DMS 273 (cell line): ENCODE results near the gene SH3BP4.
A peak's percentile ranks its signal among the peaks of the same experiment; 100 is the strongest.

Source experiments
- DNase-seq: peaks from one replicate; lab custom pipeline; 2025; ENCODE audit not compliant: unreplicated experiment; lab: John Stamatoyannopoulos, UW

SH3BP4 gene

DNA sequence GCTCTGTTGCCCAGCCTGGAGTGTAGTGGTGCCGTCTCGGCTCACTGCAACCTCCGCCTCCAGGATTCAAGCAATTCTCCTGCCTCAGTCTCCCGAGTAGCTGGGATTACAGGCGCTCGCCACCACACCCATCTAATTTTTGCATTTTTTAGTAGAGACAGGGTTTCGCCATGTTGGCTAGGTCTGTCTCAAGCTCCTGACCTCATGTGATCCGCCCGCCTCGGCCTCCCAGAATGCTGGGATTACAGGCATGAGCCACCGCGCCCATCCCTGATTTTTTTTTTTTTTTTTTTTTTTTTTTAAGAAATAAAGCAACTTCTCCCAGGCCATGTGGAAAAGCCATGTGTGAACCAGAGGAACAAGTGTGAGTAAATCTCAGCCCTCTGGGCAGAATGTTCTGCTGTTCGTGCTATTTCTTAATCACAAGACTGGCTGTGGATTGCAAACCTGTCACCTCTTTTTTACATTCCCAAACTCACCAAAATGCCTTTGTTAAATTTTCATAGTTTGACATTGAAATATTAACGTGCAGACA is 6.4 kb upstream of the SH3BP4 start:
- DNase-seq: no peak

DNA sequence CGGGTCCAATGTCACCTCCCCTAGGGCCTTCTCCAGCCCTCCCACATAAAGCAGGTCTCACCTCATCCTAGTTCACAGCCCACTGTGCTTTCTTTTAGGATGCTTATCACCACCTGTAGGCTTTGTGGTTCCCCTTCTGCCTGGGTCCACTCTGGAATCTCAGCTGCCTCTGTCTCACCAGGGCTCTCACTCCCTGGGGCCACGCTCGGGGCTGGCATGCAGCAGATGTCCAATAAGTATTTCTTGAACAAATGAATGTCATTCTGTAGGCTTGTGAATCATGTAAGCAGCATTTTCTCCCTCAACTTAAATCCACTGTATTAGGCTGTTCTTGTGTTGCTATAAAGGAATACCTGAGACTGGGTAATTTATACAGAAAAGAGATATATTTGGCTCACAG is 4.3 kb upstream of the SH3BP4 start:
- DNase-seq: no peak

DNA sequence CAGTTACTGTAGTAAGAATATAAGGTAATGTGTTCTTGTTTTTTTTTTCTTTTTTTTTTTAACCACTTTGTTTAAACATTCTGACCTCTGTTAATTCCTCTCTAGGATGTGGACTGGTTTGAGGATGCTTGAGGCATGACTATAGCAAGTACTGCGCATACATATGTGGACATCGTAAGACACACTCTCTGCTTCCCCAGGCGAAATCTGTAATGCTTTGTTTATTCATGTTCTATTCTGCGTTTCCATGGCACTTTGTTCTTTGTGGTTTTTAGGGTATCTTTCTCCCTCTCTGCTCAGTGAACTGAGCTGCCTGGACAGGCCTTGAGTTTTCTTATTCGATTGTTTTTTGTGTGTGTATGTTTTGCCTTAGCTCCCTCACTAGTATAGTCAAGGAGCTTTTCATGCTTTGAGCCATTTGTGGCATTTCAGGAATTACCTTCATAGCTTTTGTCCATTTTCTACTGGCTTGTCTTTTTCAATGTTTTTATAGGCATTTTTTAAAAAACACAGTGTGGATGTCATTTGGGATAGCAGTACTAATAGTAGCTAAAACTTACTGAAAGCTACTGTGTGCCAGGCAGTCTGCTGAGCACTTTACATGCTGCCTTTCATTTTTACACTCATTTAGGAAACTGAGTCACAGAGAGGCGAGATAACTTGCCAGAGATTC is 1.9 kb upstream of the SH3BP4 start:
- DNase-seq: no peak

DNA sequence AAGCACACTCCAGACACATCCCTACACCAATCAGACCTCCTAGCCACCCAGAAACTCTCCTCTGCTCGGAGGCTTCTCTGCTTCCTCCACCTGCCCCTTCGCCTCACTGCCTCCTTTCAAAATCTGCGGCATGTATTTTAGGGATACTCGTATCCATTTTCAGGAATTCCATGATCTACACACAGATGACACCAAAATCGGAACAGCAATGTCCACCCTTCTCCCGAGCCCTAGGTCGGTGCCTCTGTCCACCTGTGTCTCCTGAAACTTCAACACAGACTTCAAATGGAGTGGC is 1.4 kb upstream of the SH3BP4 start:
- DNase-seq: no peak

DNA sequence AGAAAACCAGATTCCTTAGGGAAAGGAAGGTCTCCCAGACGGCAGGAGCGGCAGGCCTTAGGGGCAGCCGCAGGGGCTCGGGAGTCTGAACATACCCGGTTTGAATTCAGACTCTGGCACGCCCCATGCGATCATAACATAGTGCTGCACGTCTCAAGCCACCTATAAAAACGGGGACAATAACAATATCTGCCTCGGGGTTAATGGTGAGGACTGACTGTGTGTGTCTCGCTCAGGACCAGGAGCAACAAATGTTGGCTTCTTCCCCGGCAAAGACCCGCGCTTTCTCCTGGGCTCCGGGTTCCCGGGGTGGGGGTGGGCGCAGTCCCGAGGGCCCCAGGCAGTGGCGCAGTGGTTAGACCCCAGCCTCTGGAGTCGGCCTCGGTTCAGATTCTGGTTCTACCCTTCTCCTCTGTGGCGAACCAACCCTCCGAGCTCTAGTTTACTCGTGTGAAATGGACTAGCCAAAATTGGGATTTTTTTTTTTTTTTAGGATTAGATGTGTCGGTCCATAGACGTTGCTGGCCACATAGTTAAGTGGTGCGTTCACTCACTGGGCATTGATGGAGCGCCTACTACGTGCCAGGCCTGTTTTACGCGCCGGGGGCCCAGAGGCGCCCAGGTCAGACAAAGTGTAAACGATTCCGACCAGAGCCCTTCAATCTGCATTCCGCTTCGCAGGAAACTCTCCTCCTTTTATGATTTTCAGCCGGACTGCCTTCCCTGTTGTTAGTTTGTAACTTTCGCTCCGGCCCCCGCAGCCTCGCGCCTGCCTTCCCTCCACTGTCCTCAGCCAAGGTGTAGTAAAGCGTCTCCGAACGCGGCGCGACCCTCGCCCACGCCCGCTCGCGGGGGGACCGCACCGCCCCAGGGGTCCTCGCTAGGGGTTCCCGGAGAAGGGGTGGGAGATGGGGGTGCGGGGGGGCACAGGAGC is 820 bp upstream of the SH3BP4 start:
- DNase-seq: peak; percentile 41

DNA sequence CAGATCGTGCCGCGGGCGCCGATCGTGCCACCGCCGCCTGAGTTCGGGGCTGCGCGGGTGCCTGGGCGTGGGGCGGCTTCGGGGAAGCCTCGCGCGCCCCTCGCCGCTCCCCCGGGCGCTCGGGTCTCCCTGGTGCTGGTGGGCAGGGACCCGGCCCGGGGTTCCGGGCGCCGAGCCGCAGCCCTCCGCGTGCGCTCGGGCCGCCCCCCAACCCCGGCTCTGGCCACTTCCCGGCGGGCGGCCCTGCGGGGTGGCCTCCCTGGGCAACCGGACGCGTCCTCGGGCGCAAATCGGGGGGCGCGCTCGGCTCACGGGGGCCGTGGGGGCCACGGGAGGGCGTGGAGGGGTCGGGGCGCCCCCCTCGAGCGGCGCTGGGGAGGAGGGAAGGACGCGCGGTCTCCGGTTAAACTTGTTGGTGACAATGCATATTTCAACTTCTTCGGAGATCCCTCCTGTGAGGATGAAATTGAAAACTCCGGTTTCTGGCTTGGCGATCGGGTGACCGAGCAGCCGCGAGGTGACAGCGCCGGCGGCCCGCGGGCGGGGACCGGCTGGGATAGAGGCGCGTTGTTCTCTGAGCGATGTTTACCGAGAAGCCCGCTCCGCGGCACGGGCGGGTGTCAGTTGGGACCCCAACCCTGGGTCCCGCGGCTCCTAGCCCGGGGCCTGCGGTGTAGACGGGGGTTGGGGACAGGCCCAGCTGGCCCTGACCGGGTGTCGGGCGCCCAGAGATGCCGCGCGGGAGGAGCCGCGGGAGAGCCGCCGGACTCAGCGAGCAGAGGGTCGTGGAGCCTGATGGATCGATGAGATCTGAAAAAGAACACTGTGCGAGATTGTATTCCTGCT is 676 bp downstream of the SH3BP4 start:
- DNase-seq: peak; percentile 56

DNA sequence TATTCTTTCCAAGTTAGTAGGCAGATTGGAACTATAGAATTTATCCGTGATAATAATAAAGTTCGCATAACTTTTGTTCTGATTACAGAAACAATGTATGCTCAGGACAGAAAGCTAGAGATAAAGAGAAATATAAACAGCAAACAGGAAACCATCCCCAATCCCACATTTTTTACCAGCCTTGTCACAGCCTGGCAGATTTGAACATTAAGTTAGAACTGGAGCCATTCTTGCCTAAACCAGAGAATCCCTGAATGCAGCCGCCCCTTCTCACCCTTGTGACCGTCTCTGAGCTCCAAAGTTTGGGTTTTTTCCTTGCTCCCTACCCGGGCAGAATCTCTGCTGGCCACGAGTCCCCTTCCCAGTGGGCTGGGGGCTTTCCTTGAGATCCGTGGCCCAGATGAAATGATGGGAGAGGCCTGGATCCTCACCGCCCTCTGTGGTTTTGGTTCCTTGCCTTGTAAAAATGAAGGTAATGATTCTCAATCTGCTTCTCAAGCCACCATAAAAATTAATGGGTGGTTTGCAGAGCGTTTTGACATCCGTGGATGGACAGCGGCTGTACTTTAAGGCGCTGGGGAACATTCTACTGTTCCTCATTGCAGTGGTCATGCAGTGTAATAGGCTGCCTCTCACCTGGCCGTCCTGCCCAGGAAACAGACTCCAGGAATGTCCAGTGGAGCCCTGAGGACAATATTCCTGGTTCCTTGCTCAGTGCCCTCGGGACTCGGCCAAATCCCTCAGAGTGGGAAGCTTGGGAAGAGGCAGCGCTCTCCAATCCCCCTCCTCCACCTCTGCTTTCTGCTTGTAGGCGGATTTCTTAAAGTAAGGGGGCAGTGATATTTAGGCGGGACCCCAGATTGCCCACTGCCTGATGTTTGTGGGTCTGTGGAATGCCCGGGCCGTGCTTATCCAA is 1.6 kb downstream of the SH3BP4 start:
- DNase-seq: no peak

DNA sequence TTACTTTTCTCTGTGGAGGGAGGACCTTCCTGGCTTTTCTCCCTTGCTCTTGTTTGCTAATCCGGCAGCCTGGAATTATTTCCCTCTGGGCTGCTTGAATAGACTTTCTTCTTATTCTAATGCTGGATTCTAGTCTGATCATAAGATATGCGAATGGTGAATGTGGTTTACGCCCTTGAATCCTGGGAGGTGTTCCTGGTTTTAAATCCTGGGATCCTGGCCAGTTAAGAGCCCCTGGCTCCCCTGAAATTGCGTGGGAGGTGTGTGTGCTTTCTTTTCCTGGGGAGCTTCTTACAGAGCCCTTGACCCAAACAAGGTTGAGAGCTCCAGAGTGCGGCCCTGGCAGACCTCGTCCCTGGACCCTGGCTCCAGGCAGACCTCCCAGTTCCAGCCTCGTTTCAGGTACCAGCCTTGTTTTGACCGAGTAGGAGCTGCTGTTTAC is 2.8 kb downstream of the SH3BP4 start:
- DNase-seq: peak; percentile 12

DNA sequence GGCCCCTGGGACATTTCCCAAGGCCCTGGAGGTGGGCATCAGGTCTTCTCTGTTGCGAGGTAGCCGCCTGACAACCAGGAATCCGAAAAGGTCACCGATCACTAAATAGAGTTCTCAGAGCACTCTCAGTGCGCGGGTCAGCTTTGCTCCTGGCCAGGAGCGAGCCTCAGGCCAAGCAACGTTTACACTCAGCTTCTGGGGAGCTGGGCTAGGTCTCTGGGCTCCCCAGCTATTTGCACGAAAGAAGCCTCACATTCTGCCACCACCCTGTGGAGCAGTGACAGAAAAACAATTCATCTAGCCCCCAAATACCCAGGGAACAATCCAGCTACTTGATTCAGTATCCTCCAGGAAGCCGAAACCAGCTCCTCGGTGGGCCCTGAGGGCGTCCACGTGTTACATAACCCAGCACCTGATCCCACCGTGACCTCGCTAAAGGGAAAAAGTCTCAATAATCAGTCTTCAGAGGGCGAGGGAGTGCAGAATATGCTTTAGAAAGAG is 3.3 kb downstream of the SH3BP4 start:
- DNase-seq: no peak

DNA sequence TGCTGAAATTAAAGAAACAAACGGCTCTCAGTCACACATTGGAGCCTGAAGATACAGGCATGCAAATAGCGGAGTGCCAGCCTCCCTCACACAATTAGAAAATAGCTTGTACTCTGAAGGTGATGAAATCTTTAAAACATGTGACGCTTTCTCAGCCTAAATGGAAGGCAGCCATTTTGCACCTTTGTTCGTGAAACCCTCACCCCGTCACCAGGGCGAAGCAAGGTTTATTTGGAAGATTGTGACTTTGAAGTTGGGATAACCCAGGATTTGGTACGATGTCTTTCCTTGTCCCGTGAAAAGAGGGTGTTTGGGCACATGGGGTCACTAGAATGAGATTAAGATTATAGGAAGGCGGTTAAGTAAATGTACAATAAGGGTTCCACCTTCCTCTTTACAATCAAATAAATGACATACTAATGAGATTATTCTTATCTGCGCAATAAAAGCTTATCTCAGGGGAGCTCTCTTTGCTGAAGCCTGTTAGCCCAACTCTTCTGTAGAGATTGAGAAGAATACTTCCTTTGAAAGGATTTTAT is 4.2 kb downstream of the SH3BP4 start:
- no peak for DNase-seq

DNA sequence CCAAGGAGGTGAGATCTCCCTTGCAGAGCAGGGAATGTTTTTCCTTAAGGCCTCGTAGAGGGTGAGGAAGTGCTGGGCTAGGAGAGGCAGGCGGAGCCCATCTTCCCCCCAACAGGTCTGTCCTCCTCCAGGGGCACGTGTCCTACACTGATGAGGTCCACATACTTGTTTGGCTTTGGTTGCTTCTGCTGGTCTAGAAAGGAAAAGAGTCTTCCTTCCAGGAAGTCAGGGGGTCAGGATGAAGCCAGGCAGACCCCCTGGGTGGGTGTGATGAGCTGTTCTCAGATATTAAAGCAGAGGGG is 6.0 kb downstream of the SH3BP4 start:
- no peak for DNase-seq

DNA sequence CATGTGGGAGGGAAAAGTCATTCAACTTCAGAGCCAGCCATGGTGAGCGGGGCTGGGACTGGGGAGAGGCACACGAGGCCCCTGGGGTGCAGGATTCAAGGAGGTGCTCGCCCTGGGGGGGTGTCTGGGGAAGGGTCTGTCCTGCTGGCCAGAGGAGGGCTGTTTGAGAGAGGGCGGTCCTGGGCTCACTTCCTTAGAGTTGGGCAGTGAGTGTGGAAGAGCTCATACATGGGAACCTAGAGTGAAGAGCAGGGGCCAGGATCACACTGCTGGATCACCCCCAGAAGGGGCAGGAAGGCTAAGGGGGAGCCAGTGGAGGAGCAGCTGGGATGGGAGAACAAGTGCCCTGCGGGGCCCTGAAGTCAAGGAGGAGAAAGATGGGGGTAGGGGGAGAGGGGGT is 6.5 kb downstream of the SH3BP4 start:
- DNase-seq: no peak

DNA sequence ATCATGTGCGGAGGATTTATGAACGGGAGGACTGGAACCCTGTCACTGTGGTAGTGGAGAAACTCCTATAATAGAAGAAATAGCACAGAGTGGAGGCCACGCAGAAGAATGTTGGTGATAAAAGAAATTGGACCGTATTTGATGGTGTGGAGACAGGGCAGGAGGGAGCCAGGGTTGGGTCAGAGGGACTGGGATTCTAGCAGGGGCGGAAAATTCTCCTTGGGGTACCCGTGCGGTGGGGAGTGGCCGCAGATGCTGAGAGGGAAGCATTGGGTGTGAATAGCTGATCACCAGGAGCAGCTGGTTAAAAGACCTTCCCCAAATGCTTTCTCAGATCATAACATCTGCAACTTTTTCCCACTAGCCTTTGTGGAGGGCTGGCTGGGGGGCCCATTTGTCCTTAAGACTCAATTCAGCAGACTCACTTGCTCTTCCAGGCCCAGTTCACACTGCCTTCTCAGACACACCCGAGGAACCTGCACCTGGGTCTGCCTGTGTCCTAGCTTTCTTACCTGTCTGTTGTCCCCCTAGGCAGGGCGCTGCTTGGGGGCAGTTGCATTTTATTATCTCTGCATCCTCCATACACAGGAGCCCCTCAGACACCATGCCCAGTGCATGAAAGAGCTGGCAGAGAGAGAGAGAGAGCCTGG is 7.1 kb downstream of the SH3BP4 start:
- no peak for DNase-seq

DNA sequence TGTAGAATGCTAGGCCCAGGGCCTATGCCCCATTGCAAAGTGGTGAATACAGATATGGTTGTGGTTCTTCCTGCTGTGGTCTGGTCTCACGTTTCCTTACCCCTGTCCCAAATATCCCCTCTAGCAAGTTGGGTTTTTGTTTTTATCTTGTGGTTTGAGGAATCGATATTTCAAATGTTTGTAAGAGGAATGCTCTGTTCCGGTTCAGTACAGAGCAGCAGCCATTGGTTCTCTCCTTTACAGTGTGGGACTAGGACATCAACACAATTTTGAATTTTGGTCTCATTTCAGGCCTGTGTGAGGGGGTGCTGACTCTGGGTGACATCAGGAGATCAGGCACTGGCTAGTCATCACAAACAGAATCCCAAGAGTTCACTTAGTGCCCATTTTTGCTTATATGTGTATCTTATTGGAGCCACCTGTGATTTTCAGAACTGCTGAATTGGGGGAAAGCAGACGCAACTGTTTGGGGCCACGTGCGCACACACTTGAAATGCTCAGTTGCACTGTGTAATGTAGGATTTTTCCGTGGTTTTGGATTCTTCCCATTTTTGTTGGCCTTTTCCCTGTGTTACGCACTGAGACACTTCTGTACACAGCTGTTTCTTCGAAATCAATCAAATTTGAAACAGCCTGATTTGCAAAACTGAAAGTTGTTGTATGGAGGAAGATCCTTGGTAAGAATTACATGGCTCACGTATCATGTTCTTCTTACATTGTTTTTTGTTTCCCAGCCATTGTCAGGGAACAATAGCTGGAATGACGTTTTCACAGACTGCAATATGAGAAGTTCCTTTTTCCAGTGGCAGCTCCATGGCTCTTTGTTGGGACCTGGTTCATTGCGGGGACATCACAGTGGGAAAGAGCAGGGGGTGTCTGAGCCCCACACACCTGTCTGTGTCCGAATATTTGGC is 8.6 kb downstream of the SH3BP4 start:
- no peak for DNase-seq

DNA sequence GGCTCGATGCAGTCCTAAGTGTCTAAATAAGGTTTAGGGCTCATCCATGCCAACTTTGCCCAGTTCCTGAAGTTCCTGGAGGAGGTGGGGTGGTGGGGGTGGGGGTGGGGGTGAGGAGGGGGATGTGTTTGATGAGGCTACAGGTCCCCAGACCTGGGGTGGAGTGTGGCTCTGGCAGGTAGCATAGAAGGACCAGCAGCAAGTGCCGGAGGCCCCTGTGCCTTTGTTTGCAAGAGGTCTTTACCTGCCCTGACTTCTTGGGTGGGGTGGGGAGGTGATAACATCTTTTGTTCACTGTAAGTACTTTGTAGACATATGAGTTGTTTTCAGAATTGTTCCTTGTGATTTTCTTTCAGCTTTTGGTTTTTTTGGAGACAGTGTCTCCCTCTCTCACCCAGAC is 10.0 kb downstream of the SH3BP4 start:
- DNase-seq: no peak

DNA sequence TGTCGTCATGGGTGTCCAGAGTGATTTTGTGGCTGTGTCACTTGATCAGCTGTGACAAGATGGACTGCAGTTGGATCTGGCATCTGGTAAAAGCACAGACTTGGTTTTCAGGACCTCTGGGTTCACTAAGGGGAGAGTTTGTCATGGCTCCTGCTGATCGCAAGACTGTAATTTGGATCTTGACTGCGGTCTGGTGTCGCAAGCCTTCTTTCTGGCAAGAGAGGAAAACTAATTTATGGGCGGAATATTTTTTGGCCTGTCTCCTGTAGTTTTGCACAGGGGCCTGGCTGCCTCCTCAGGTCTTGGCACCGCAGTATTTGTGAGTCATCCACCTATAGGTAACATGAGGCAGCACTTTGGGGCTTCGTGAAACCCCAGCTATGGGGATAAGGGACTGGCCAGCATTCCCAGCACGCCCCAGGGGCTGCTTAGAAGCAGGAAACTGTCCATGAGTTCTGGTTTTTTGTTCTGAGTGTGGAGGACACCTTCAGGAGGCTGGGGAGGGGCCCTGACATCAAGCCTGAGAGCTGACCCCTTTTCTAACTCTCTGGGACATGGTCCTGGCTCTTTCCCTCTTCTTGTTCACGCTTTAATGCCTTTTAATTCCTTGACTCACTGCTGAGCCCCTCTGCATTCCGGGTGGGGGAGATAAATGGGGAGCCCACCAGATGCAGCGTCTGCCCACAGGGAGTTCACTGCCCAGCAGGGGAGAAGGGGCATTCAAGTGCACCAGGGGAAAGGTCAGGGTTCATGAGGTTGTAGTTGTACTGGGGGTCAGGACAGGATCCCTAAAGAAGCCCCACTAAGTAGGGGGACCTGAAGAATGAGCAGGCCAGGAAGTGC is 12.2 kb downstream of the SH3BP4 start:
- no peak for DNase-seq

DNA sequence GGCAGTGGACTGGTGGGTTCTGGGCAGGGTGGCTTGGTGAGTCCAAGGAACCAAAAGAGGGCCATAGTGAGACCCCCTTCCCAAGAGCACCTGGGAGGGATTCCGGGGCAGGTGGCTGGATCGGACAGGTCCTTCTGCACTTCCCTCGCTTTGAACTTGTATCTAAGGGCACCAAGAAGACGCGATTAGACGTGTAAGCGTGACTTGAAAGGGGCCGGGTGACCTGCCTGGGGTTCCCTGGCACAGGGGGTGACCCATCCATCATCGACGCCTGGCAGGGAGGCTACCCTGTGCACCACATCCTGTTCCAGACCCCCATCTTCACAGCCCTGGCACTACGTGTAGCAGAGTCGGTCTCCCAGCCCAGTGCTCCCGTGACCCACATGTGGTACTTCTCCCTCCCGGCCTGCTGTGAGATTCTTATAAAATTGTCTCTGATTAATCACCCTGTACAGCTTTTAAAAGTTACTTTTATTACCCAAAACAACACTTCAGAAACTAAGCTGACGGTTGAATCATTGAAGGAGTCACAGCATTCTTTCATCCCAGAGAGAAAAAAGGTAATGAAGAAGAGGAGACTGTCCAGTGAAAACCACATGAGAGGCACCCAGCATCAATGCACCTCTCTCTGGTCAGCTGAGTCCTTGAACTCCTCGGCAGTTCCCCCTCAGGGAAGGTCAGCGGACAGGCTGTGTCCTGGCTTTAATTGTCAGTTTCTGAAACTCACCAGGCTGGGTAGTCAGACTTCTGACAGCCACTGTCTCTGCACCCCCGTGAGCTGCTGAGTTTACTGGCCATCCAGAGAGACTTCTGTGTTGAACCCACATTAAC is 13.0 kb downstream of the SH3BP4 start:
- DNase-seq: no peak
